Activated effector memory CD4-positive, alpha-beta T cell treated with anti-CD3 and anti-CD28 coated beads, Interleukin-2, amount 50 U/mL, for 16 hours (primary cell): ENCODE measurements around the gene SHH.

ENCODE experiments used
- DNase-seq: peaks from one replicate; pipeline ENCODE4 v3.0.0-alpha.2; 2020

SHH gene

GRCh38 chr7:155842496-155843265, 30.4 kb upstream of the SHH start:
- peak; percentile 24 for DNase-seq

GRCh38 chr7:155840909-155841308, 28.6 kb upstream of the SHH start:
- peak; percentile 25 for DNase-seq

GRCh38 chr7:155840262-155840885, 28.1 kb upstream of the SHH start:
- peak; percentile 44 for DNase-seq

GRCh38 chr7:155839461-155839860, 27.2 kb upstream of the SHH start:
- no peak for DNase-seq

- DNase-seq: peak; percentile 5
Observed at GRCh38 chr7:155838312-155838711, 26.0 kb upstream of the SHH start.

GRCh38 chr7:155837126-155837479, 24.8 kb upstream of the SHH start:
- DNase-seq: peak; percentile 5

GRCh38 chr7:155836216-155837125, 24.2 kb upstream of the SHH start:
- DNase-seq: peak; percentile 47

GRCh38 chr7:155835446-155836215, 23.4 kb upstream of the SHH start:
- peak; percentile 57 for DNase-seq

GRCh38 chr7:155834486-155835048, 22.3 kb upstream of the SHH start:
- DNase-seq: peak; percentile 17

GRCh38 chr7:155833651-155834050, 21.4 kb upstream of the SHH start:
- DNase-seq: no peak

- DNase-seq: no peak
Observed at GRCh38 chr7:155832581-155832981, 20.3 kb upstream of the SHH start.

GRCh38 chr7:155831807-155832524, 19.7 kb upstream of the SHH start:
- no peak for DNase-seq

- no peak for DNase-seq
Observed at GRCh38 chr7:155830961-155831806, 18.9 kb upstream of the SHH start.

GRCh38 chr7:155829796-155830470, 17.7 kb upstream of the SHH start:
- DNase-seq: no peak

GRCh38 chr7:155825336-155825735, 13.1 kb upstream of the SHH start:
- no peak for DNase-seq

GRCh38 chr7:155824227-155824886, 12.1 kb upstream of the SHH start:
- no peak for DNase-seq

GRCh38 chr7:155821851-155822250, 9.6 kb upstream of the SHH start:
- no peak for DNase-seq

- no peak for DNase-seq
Observed at GRCh38 chr7:155820788-155821187, 8.5 kb upstream of the SHH start.

GRCh38 chr7:155820246-155820645, 8.0 kb upstream of the SHH start:
- DNase-seq: no peak

- DNase-seq: no peak
Observed at GRCh38 chr7:155819186-155819585, 6.9 kb upstream of the SHH start.
